Stimulated activated naive B cell treated with anti-CD40 and anti-IgM and Interleukin-4, amounts not matched to agents 10 μg/mL and 1 μg/mL and 100 μg/mL, for 72 hours (primary cell): ENCODE data around the gene GSKIP.

Source experiments
- ATAC-seq, 2 donors: fragments of 150-1000 bp; cut with Tn5 transposase; replicated peaks; 2 replicates each; pipeline ENCODE4 v1.10.0; 2021; ENCODE audit warnings: moderate library complexity in 1 of 2
- DNase-seq: peaks from one replicate; pipeline ENCODE4 v3.0.0; 2021
- H3K27ac Mint-ChIP-seq: one replicate; pipeline ENCODE4 v1.8.0; 2022; ENCODE audit warnings: mild to moderate bottlenecking, mixed read lengths
- H3K27me3 Mint-ChIP-seq, 2 donors: one replicate each; pipeline ENCODE4 v1.8.0; 2022; ENCODE audit warnings: mixed read lengths in 2 of 2
- H3K36me3 Mint-ChIP-seq, 2 donors: one replicate each; pipeline ENCODE4 v1.8.0; 2022; ENCODE audit warnings: mixed read lengths in 2 of 2, mild to moderate bottlenecking in 1 of 2
- H3K4me1 Mint-ChIP-seq, 2 donors: one replicate each; pipeline ENCODE4 v1.8.0; 2022; ENCODE audit warnings: mixed read lengths in 2 of 2, mild to moderate bottlenecking in 1 of 2
- H3K4me3 Mint-ChIP-seq, 2 donors: one replicate each; pipeline ENCODE4 v1.8.0; 2022; ENCODE audit warnings: mild to moderate bottlenecking in 2 of 2, mixed read lengths in 2 of 2, moderate library complexity in 1 of 2
- H3K9me3 Mint-ChIP-seq, 2 donors: one replicate each; pipeline ENCODE4 v1.8.0; 2022; ENCODE audit warnings: mixed read lengths in 2 of 2, mild to moderate bottlenecking in 1 of 2

The GSKIP gene

GRCh38 chr14:96359959-96360358 lies 3.4 kb upstream of the GSKIP start:
- ATAC-seq (no peak), DNase-seq (no peak)
- no peak overlapping the region for H3K4me3 Mint-ChIP-seq
- H3K27me3 Mint-ChIP-seq = no peaks in the 10 kb centered on the region
- H3K36me3 Mint-ChIP-seq = peaks cover 2 to 9% of the 10 kb centered on the region in 2 donors
- peaks cover 18 to 52% of the 10 kb centered on the region in 2 donors for H3K4me1 Mint-ChIP-seq
- no peaks in the 10 kb centered on the region for H3K9me3 Mint-ChIP-seq
- H3K27ac Mint-ChIP-seq = no peak overlapping the region

GRCh38 chr14:96362071-96362964 lies 1.0 kb upstream of the GSKIP start:
- DNase-seq = peak; percentile 32
- H3K4me1 Mint-ChIP-seq = peaks cover 20 to 52% of the 10 kb centered on the region in 2 donors
- H3K9me3 Mint-ChIP-seq = no peaks in the 10 kb centered on the region
- peak; percentile 33 to 41 for ATAC-seq
- peak overlapping the region; percentile 96 for H3K27ac Mint-ChIP-seq
- H3K36me3 Mint-ChIP-seq = peaks cover 0 to 9% of the 10 kb centered on the region in 2 donors
- H3K27me3 Mint-ChIP-seq = no peaks in the 10 kb centered on the region
- H3K4me3 Mint-ChIP-seq = peak overlapping the region; percentile 91 to 97

GRCh38 chr14:96363751-96364336 lies 518 bp downstream of the GSKIP start:
- Mint-ChIP-seq H3K4me3 (peak overlapping the region; percentile 81 to 91), H3K9me3 (peaks cover 0 to 4% of the 10 kb centered on the region in 2 donors), H3K27me3 (no peaks in the 10 kb centered on the region), H3K27ac (peak overlapping the region; percentile 38), H3K36me3 (peaks cover 5 to 14% of the 10 kb centered on the region in 2 donors), H3K4me1 (peaks cover 23 to 57% of the 10 kb centered on the region in 2 donors)
- peak; percentile 33 to 37 for ATAC-seq
- DNase-seq = no peak

- Mint-ChIP-seq H3K4me1 (peaks cover 23 to 53% of the 10 kb centered on the region in 2 donors), H3K27ac (no peak overlapping the region), H3K27me3 (no peaks in the 10 kb centered on the region), H3K4me3 (peak overlapping the region; percentile 81 to 91), H3K36me3 (peaks cover 8 to 20% of the 10 kb centered on the region in 2 donors), H3K9me3 (peaks cover 2 to 4% of the 10 kb centered on the region in 2 donors)
- ATAC-seq (no peak), DNase-seq (no peak)
These were observed 1.6 kb downstream of the GSKIP start for GRCh38 chr14:96364962-96365361.

- peaks cover 17 to 33% of the 10 kb centered on the region in 2 donors for H3K4me1 Mint-ChIP-seq
- no peak for ATAC-seq
- H3K27me3 Mint-ChIP-seq = no peaks in the 10 kb centered on the region
These were observed 5.2 kb downstream of the GSKIP start for GRCh38 chr14:96368534-96368933.

GRCh38 chr14:96370528-96370927 lies 7.2 kb downstream of the GSKIP start:
- Mint-ChIP-seq H3K4me1 (peaks cover 8 to 16% of the 10 kb centered on the region in 2 donors), H3K36me3 (peaks cover 8 to 15% of the 10 kb centered on the region in 2 donors), H3K27ac (no peak overlapping the region), H3K27me3 (no peaks in the 10 kb centered on the region), H3K9me3 (peaks cover 2 to 4% of the 10 kb centered on the region in 2 donors), H3K4me3 (no peak overlapping the region)
- DNase-seq (no peak), ATAC-seq (no peak)

More at GRCh38 chr14:96368534-96368933, 5.2 kb downstream of the GSKIP start:
- Mint-ChIP-seq H3K36me3 (peaks cover 8 to 16% of the 10 kb centered on the region in 2 donors), H3K27ac (no peak overlapping the region), H3K9me3 (peaks cover 2 to 4% of the 10 kb centered on the region in 2 donors), H3K4me3 (no peak overlapping the region)
- no peak for DNase-seq

GRCh38 chr14:96373538-96373937 lies 10.2 kb downstream of the GSKIP start:
- H3K27me3 Mint-ChIP-seq = no peaks in the 10 kb centered on the region
- no peak overlapping the region for H3K4me3 Mint-ChIP-seq
- H3K27ac Mint-ChIP-seq = no peak overlapping the region
- H3K9me3 Mint-ChIP-seq = peaks cover 2% of the 10 kb centered on the region in 2 donors
- peaks cover 6 to 16% of the 10 kb centered on the region in 2 donors for H3K36me3 Mint-ChIP-seq
- peaks cover 7 to 13% of the 10 kb centered on the region in 2 donors for H3K4me1 Mint-ChIP-seq
- DNase-seq (no peak), ATAC-seq (no peak)

GRCh38 chr14:96376093-96376492 lies 12.8 kb downstream of the GSKIP start:
- DNase-seq (no peak), ATAC-seq (no peak)
- Mint-ChIP-seq H3K27ac (no peak overlapping the region), H3K36me3 (peaks cover 0 to 7% of the 10 kb centered on the region in 2 donors), H3K9me3 (no peaks in the 10 kb centered on the region), H3K4me3 (no peak overlapping the region), H3K27me3 (no peaks in the 10 kb centered on the region), H3K4me1 (peaks cover 10 to 12% of the 10 kb centered on the region in 2 donors)

- H3K9me3 Mint-ChIP-seq = no peaks in the 10 kb centered on the region
- peaks cover 10 to 12% of the 10 kb centered on the region in 2 donors for H3K4me1 Mint-ChIP-seq
- H3K36me3 Mint-ChIP-seq = peaks cover 3 to 23% of the 10 kb centered on the region in 2 donors
- H3K27me3 Mint-ChIP-seq = no peaks in the 10 kb centered on the region
- peak; percentile 95 to 97 for ATAC-seq
- no peak overlapping the region for H3K4me3 Mint-ChIP-seq
- peak overlapping the region; percentile 67 for H3K27ac Mint-ChIP-seq
- DNase-seq = no peak
These were observed 17.4 kb downstream of the GSKIP start for GRCh38 chr14:96380735-96381134.

GRCh38 chr14:96383445-96383844 lies 20.1 kb downstream of the GSKIP start:
- ATAC-seq = no peak

GRCh38 chr14:96384053-96384452 lies 20.7 kb downstream of the GSKIP start:
- Mint-ChIP-seq H3K4me1 (peaks cover 7% of the 10 kb centered on the region in 2 donors), H3K4me3 (no peak overlapping the region), H3K27ac (no peak overlapping the region), H3K36me3 (peaks cover 6 to 23% of the 10 kb centered on the region in 2 donors), H3K9me3 (no peaks in the 10 kb centered on the region), H3K27me3 (no peaks in the 10 kb centered on the region)
- no peak for ATAC-seq
- no peak for DNase-seq

More at GRCh38 chr14:96383445-96383844, 20.1 kb downstream of the GSKIP start:
- Mint-ChIP-seq H3K36me3 (peaks cover 6 to 19% of the 10 kb centered on the region in 2 donors), H3K4me3 (no peak overlapping the region), H3K9me3 (no peaks in the 10 kb centered on the region), H3K27me3 (no peaks in the 10 kb centered on the region), H3K27ac (no peak overlapping the region), H3K4me1 (peaks cover 7% of the 10 kb centered on the region in 2 donors)
- DNase-seq = no peak

- no peak overlapping the region for H3K4me3 Mint-ChIP-seq
- peaks cover 6 to 23% of the 10 kb centered on the region in 2 donors for H3K36me3 Mint-ChIP-seq
- no peak for DNase-seq
- no peaks in the 10 kb centered on the region for H3K9me3 Mint-ChIP-seq
- H3K27ac Mint-ChIP-seq = no peak overlapping the region
- no peak for ATAC-seq
- H3K27me3 Mint-ChIP-seq = no peaks in the 10 kb centered on the region
- peaks cover 7% of the 10 kb centered on the region in 2 donors for H3K4me1 Mint-ChIP-seq
These were observed 21.4 kb downstream of the GSKIP start for GRCh38 chr14:96384740-96385139.

GRCh38 chr14:96385385-96385784 lies 22.1 kb downstream of the GSKIP start:
- DNase-seq = no peak
- H3K27me3 Mint-ChIP-seq = no peaks in the 10 kb centered on the region
- H3K27ac Mint-ChIP-seq = no peak overlapping the region
- peaks cover 6% of the 10 kb centered on the region in 2 donors for H3K4me1 Mint-ChIP-seq
- peaks cover 6 to 23% of the 10 kb centered on the region in 2 donors for H3K36me3 Mint-ChIP-seq
- no peak overlapping the region for H3K4me3 Mint-ChIP-seq
- no peaks in the 10 kb centered on the region for H3K9me3 Mint-ChIP-seq
- ATAC-seq = no peak

- no peak for ATAC-seq
These were observed 27.6 kb downstream of the GSKIP start for GRCh38 chr14:96390965-96391292.

More at GRCh38 chr14:96390965-96391292, 27.6 kb downstream of the GSKIP start:
- H3K9me3 Mint-ChIP-seq = no peaks in the 10 kb centered on the region
- DNase-seq = no peak
- peaks cover 4 to 5% of the 10 kb centered on the region in 2 donors for H3K27me3 Mint-ChIP-seq
- peak overlapping the region; percentile 92 to 93 for H3K4me3 Mint-ChIP-seq
- peaks cover 3 to 4% of the 10 kb centered on the region in 2 donors for H3K36me3 Mint-ChIP-seq
- peaks cover 3 to 10% of the 10 kb centered on the region in 2 donors for H3K4me1 Mint-ChIP-seq
- peak overlapping the region; percentile 96 for H3K27ac Mint-ChIP-seq
